GM12878 (cell line): ENCODE data around the gene ANP32A.

ENCODE experiments used
- GABPA ChIP-seq: IDR thresholded peaks from 2 replicates; pipeline ENCODE4 v1.6.1; 2014; ENCODE audit warnings: antibody characterized with exemption, low read depth, mild to moderate bottlenecking, inconsistent platforms
- IRF3 ChIP-seq: fragments of 450-650 bp; IDR thresholded peaks from 2 replicates; pipeline ENCODE4 v1.6.1; 2014; ENCODE audit warnings: mild to moderate bottlenecking
- POLR2A ChIP-seq: IDR thresholded peaks from 2 replicates; pipeline ENCODE4 v1.6.1; 2011; ENCODE audit warnings: low read depth, mild to moderate bottlenecking, low read length
- RFX5 ChIP-seq: IDR thresholded peaks from 2 replicates; pipeline ENCODE4 v1.6.1; 2011; ENCODE audit warnings: low read depth, low read length, improper control_type of control experiment

GRCh38 chr15:68787609-68788263, 33.0 kb downstream of the ANP32A start:
- TF ChIP-seq POLR2A, result no peak
- no peak for TF ChIP-seq IRF3
- no peak for TF ChIP-seq GABPA
- TF ChIP-seq RFX5, result no peak
